ENCODE data around the gene FBXO45. TPM values are rescaled to one million over a fixed set of nuclear protein-coding genes. Genes with fewer than 3 reads are reported as not detected.
"Not testable (repeated sequence)": the region's sequence is repeated elsewhere in the genome, so short reads cannot be mapped to it uniquely, and the experiment has no call there.

Gene FBXO45
- polyA plus RNA-seq, 4 donors: 14.5 to 20.5 (median 17.8) TPM

GRCh38 chr3:196554205-196554604 lies 14.3 kb upstream of the FBXO45 start:
- DNase-seq (ENCODE audit: low read depth in 4 of 4, low spot score in 3 of 4): no peak

- DNase-seq (ENCODE audit: low read depth in 4 of 4, low spot score in 3 of 4): no peak
Measured at GRCh38 chr3:196555295-196555694, 13.2 kb upstream of the FBXO45 start.

GRCh38 chr3:196557236-196557635 lies 11.2 kb upstream of the FBXO45 start:
- DNase-seq (ENCODE audit: low read depth in 4 of 4, low spot score in 3 of 4): no peak

- no peak for DNase-seq (ENCODE audit: low read depth in 4 of 4, low spot score in 3 of 4)
Measured at GRCh38 chr3:196558476-196558875, 10.0 kb upstream of the FBXO45 start.

- DNase-seq (ENCODE audit: low read depth in 4 of 4, low spot score in 3 of 4): no peak
Measured at GRCh38 chr3:196559826-196560225, 8.6 kb upstream of the FBXO45 start.

- no peak for DNase-seq (ENCODE audit: low read depth in 4 of 4, low spot score in 3 of 4)
Measured at GRCh38 chr3:196563721-196564225, 4.7 kb upstream of the FBXO45 start.

- DNase-seq (ENCODE audit: low read depth in 4 of 4, low spot score in 3 of 4): no peak
Measured at GRCh38 chr3:196569003-196569516, 600 bp downstream of the FBXO45 start.

GRCh38 chr3:196570332-196570731 lies 1.9 kb downstream of the FBXO45 start:
- not testable (repeated sequence) for DNase-seq (ENCODE audit: low read depth in 4 of 4, low spot score in 3 of 4)

GRCh38 chr3:196572389-196572788 lies 3.9 kb downstream of the FBXO45 start:
- DNase-seq (ENCODE audit: low read depth in 4 of 4, low spot score in 3 of 4): no peak

- DNase-seq (ENCODE audit: low read depth in 4 of 4, low spot score in 3 of 4): no peak
Measured at GRCh38 chr3:196585044-196585757, 16.7 kb downstream of the FBXO45 start.

GRCh38 chr3:196590279-196590678 lies 21.8 kb downstream of the FBXO45 start:
- DNase-seq (ENCODE audit: low read depth in 4 of 4, low spot score in 3 of 4): no peak

- no peak for DNase-seq (ENCODE audit: low read depth in 4 of 4, low spot score in 3 of 4)
Measured at GRCh38 chr3:196596355-196596754, 27.9 kb downstream of the FBXO45 start.

GRCh38 chr3:196597971-196598733 lies 29.7 kb downstream of the FBXO45 start:
- DNase-seq (ENCODE audit: low read depth in 4 of 4, low spot score in 3 of 4): not testable (repeated sequence)

GRCh38 chr3:196599734-196600128 lies 31.3 kb downstream of the FBXO45 start:
- DNase-seq (ENCODE audit: low read depth in 4 of 4, low spot score in 3 of 4): no peak

- DNase-seq (ENCODE audit: low read depth in 4 of 4, low spot score in 3 of 4): no peak
Measured at GRCh38 chr3:196600359-196600758, 31.9 kb downstream of the FBXO45 start.

- no peak for DNase-seq (ENCODE audit: low read depth in 4 of 4, low spot score in 3 of 4)
Measured at GRCh38 chr3:196602673-196603072, 34.2 kb downstream of the FBXO45 start.

- no peak for DNase-seq (ENCODE audit: low read depth in 4 of 4, low spot score in 3 of 4)
Measured at GRCh38 chr3:196603683-196604082, 35.2 kb downstream of the FBXO45 start.

- DNase-seq (ENCODE audit: low read depth in 4 of 4, low spot score in 3 of 4): no peak
Measured at GRCh38 chr3:196604548-196604947, 36.1 kb downstream of the FBXO45 start.

GRCh38 chr3:196608693-196609092 lies 40.2 kb downstream of the FBXO45 start:
- no peak for DNase-seq (ENCODE audit: low read depth in 4 of 4, low spot score in 3 of 4)

- peak in 2 of 4 donors; percentile 36 to 52 for DNase-seq (ENCODE audit: low read depth in 4 of 4, low spot score in 3 of 4)
Measured at GRCh38 chr3:196609343-196609775, 40.9 kb downstream of the FBXO45 start.

- no peak for DNase-seq (ENCODE audit: low read depth in 4 of 4, low spot score in 3 of 4)
Measured at GRCh38 chr3:196609805-196610515, 41.5 kb downstream of the FBXO45 start.

Measured in left renal pelvis (tissue), 4 donors.